Stimulated activated CD4-positive, alpha-beta T cell treated with anti-CD3 and anti-CD28 coated beads, Interleukin-4, amount 100 ng/mL, for 24 hours (primary cell): ENCODE results near the gene RAPGEF5.

Experiments
- DNase-seq: peaks from one replicate; pipeline ENCODE4 v3.0.0-alpha.2; 2020

Gene RAPGEF5

DNA sequence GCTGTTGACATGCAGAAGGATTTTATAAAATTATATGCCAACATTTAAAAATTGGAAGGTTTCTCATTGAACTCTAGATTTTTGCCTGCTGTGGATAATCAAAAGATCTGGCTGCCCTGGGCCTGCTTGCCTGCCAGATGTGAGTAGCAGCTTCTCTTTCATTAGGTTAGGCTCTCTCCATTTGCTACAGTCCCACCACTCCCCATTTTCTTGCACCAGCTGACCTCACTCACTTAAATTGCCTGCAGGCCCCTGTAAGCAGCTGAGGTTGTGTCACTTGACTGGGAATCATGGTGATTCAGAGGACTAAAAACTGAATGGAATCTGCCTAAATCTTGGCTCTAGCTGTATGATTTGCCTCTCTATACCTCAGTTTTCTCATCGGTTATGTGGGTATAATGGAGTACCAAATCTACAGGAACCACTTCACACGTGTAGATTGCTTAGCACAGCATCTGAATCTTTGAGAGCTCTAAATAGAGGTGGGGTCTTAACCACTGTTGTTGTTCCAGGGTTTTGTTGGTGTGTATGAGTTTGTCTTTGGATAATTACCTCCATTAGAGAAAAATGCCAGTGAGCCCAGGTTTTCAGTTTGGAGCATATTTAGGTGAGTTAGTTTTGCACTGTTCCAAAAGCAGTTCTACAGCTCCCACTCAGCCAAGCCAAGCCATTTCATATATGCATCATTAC is 18.6 kb upstream of the RAPGEF5 start:
- no peak for DNase-seq

- DNase-seq, result no peak
These were observed 17.0 kb upstream of the RAPGEF5 start for GRCh38 chr7:22373911-22374310.

- no peak for DNase-seq
These were observed 16.4 kb upstream of the RAPGEF5 start for GRCh38 chr7:22373388-22373787.

DNA sequence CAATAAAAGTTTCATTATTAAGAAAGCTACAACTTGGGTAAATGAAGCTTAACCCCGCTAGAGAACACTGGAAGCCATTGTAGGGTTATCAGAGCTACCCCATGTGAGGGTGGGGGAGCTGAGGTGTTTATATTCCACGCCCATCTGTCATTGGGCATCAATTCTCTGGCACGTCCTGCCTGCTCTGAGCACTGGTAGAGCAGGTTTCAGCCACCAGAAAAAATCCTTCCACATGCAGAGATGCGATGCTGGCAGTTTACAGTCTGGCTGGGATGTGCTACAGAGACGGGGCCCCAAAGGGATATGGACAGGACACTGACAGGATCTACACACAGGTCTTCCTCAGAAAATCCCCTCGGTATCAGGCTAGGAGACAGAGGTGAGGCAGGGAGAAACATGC is 15.9 kb upstream of the RAPGEF5 start:
- DNase-seq, result no peak

GRCh38 chr7:22371878-22372277 is 14.9 kb upstream of the RAPGEF5 start:
- DNase-seq, result no peak

DNA sequence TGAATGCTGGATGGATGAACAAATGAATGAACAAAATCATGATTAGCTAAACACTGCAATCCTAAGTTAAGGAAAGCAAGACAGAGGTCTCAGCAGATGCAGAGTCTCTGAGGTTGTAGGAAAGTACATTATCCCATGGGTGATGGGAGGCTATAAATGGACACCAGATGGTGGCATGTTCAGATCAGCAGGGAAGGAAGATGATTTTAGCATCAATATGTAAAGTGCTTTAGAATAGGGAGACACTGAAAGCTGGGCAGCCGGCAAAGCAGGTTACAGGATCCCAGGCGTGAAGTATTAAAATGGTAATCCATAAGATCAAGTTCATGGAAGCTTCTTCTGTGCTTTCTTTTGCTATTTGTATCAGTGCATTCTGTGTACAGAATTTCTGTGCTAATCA is 7.9 kb upstream of the RAPGEF5 start:
- no peak for DNase-seq

GRCh38 chr7:22363756-22364422 is 6.9 kb upstream of the RAPGEF5 start:
- no peak for DNase-seq

DNA sequence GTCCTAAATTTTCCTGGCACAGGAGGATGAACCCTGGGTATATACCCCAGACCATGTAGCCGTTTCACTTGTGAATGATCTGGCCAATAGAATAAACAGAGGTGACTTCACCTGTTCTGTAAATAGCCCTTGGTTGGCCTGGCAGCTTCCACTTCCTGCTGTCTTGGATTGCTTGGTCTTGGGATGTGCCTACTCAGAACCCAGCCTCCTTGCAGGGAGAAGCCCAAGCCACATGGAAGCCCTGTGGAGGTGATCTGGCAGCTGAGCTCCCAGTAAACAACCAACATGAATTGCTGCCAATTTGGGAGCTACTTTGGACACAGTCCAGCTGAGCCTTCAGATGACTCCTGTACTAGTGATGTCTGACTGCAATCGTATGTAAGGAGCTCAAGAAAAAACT is 4.8 kb upstream of the RAPGEF5 start:
- DNase-seq, result no peak

GRCh38 chr7:22361320-22361719 is 4.4 kb upstream of the RAPGEF5 start:
- no peak for DNase-seq

DNA sequence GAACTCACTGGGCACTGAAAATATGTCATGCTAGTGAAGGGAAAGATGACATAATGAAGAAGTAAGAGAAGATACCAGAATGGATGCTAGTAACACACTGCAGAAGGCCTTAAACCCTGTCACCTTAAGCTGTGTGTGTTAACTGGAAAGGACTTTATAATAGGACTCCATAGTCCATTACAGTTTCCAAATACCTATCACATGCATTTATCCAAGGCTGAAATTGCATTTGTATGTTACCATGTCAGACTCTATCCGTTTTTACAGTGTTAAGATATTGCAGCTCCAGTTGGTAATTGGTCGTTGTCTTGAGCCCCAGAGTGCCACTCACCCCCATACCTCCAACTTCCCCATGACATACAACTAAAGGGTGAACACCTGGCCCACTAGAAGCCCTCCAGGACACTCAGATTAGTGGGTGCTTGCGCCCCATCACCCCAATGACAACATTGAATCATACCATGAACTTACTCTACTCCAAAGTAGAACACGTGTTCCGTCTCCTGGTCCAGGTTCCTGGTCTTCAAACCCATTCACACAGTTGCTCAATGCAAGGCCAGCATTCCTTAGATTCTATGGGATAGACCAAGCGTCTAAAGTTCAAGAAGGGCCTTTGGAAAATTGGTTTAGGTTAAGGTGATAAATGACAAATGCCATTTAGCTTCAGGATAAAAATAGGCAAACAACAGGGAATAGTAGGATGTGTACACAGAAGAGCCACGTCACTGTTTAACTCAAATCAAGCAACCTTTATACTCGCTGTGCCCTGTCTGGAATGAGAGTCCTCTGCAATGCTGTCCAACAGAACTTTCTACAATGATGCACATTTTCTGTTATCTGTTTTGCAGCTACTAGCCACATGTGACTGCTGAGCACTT is 2.1 kb upstream of the RAPGEF5 start:
- DNase-seq, result no peak

- no peak for DNase-seq
These were observed 589 bp upstream of the RAPGEF5 start for GRCh38 chr7:22357311-22358175.

GRCh38 chr7:22356010-22356691 is 803 bp downstream of the RAPGEF5 start:
- no peak for DNase-seq

- no peak for DNase-seq
These were observed 1.3 kb downstream of the RAPGEF5 start for GRCh38 chr7:22355620-22356009.

DNA sequence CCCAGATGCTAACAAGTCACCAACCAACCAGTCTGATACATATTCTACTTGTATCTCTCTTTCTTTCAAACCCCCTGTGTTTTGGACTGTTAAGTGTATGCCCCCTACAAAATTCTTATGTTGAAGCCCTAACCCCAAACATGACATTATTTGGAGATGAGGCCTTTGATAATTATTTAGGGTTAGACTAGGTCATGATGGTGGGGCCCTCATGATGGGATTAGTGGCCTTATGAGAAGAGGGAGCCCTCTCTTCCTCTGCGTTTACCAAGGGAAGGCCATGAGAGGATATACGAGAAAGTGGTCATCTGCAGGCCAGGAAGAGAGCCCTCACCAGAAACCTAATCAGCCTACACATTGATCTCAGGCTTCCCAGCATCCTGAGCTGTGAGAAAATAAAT is 2.5 kb downstream of the RAPGEF5 start:
- DNase-seq, result no peak

DNA sequence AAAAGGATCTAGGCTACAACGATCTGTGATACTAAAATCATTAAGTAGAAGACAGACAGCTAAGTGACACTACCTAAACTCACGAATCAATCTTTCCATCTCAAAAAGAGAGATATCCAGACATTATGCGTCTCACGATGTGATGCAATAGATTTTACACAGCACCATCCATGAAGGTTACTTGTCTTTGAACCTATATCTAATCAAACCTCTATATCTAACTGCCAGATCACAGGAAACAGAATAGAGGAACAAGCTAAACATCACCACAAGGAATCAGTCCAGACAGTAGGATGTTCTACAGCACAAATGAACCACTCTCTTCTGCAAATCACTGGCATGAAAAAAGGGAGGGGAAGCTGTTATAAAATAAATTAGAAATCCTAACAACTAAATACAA is 4.1 kb downstream of the RAPGEF5 start:
- no peak for DNase-seq

- no peak for DNase-seq
These were observed 5.1 kb downstream of the RAPGEF5 start for GRCh38 chr7:22351878-22352277.

- no peak for DNase-seq
These were observed 5.6 kb downstream of the RAPGEF5 start for GRCh38 chr7:22351329-22351692.

GRCh38 chr7:22350466-22351328 is 6.3 kb downstream of the RAPGEF5 start:
- DNase-seq, result no peak

GRCh38 chr7:22348379-22348778 is 8.6 kb downstream of the RAPGEF5 start:
- no peak for DNase-seq

GRCh38 chr7:22346383-22347107 is 10.4 kb downstream of the RAPGEF5 start:
- DNase-seq, result no peak

DNA sequence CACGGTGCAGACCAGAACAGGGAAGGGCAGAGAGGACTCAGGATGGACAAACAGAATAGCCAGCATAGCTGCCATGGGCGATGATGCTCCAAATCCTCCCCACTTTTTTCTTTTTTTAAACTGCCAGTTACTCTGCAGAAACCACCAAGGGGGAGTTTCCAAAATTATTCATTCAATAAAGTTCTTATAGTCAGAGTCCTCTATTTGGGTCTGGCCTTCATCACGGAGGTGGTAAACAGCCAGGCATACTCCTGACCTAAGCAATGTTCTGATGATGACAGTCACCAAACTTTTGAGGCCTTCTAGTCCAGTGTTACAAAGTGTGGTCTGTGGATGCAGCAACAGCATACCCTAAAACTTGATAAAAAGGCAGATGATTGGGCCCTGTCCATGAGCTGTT is 12.3 kb downstream of the RAPGEF5 start:
- DNase-seq, result no peak
